Karpas-422 (cell line): ENCODE data around the gene NIT1. TPM values are rescaled to one million over a fixed set of nuclear protein-coding genes. Genes with fewer than 3 reads are reported as not detected.

Experiments
- DNase-seq: peaks from one replicate; pipeline ENCODE4 v3.0.0-alpha.2; 2015
- H2AFZ ChIP-seq: fragments of 200-600 bp; sonication (generic); 2 replicates; pipeline ENCODE4 v1.6.1; 2014; ENCODE audit warnings: antibody characterized with exemption, low read length, mixed read lengths
- H3K27ac ChIP-seq: fragments of 200-600 bp; sonication (generic); 2 replicates; pipeline ENCODE4 v1.5.1; 2014; ENCODE audit warnings: mild to moderate bottlenecking, low read length, moderate library complexity
- H3K27me3 ChIP-seq: fragments of 200-600 bp; sonication (generic); 2 replicates; pipeline ENCODE4 v1.6.1; 2014; ENCODE audit warnings: low read length, mixed read lengths
- H3K36me3 ChIP-seq: fragments of 200-600 bp; sonication (generic); 2 replicates; pipeline ENCODE4 v1.6.1; 2014; ENCODE audit warnings: low read length, mixed read lengths; ENCODE audit not compliant: insufficient read depth
- H3K4me1 ChIP-seq: fragments of 200-600 bp; sonication (generic); 2 replicates; pipeline ENCODE4 v1.6.1; 2014; ENCODE audit warnings: mild to moderate bottlenecking, low read length, mixed read lengths
- H3K4me2 ChIP-seq: fragments of 200-600 bp; sonication (generic); 2 replicates; pipeline ENCODE4 v1.6.1; 2014; ENCODE audit warnings: low read length, low read depth, mild to moderate bottlenecking; ENCODE audit not compliant: poor library complexity, severe bottlenecking
- H3K4me3 ChIP-seq: fragments of 200-600 bp; sonication (generic); 2 replicates; pipeline ENCODE4 v1.5.1; 2014; ENCODE audit warnings: mild to moderate bottlenecking, antibody characterized with exemption, low read length, mixed read lengths
- H3K79me2 ChIP-seq: fragments of 200-600 bp; sonication (generic); 2 replicates; pipeline ENCODE4 v1.6.1; 2014; ENCODE audit warnings: mild to moderate bottlenecking, low read length, mixed read lengths
- H3K9ac ChIP-seq: fragments of 200-600 bp; sonication (generic); 2 replicates; pipeline ENCODE4 v1.6.0; 2014; ENCODE audit warnings: low read length
- H3K9me2 ChIP-seq: fragments of 200-600 bp; sonication (generic), shearing (Covaris generic); replicated peaks from 2 replicates; pipeline ENCODE4 v1.6.0; 2014; ENCODE audit warnings: mild to moderate bottlenecking, low read length, moderate library complexity; ENCODE audit not compliant: insufficient read depth
- H3K9me3 ChIP-seq: fragments of 300-700, 200-600 bp; sonication (generic); 2 replicates; pipeline ENCODE4 v1.6.1; 2014; ENCODE audit warnings: low read length, mixed read lengths
- H4K20me1 ChIP-seq: fragments of 200-600 bp; sonication (generic); 2 replicates; pipeline ENCODE4 v1.6.1; 2014; ENCODE audit warnings: mild to moderate bottlenecking, antibody characterized with exemption, low read length, low read depth; ENCODE audit not compliant: insufficient read depth
- total RNA-seq: library from RNA; depleted of rRNA; stranded (reverse); fragments of >200 nt; shearing (Covaris generic); gene quantifications from 2 replicates; pipeline ENCODE4 v1.2.3, GENCODE V29; 2014; ENCODE audit warnings: low replicate concordance

The NIT1 gene
- total RNA-seq, 1 experiment from 2014 or later, result 41.5 TPM

GRCh38 chr1:161073474-161074121 is 44.3 kb upstream of the NIT1 start:
- Histone ChIP-seq H3K27ac (no peak overlapping the region), H3K27me3 (no peaks in the 10 kb centered on the region), H3K4me1 (peaks cover 13% of the 10 kb centered on the region), H3K4me2 (no peak overlapping the region), H3K9ac (no peak overlapping the region), H4K20me1 (no peaks in the 10 kb centered on the region; the same call in 1 of the 2 replicates), H3K4me3 (no peak overlapping the region), H3K36me3 (no peaks in the 10 kb centered on the region), H3K79me2 (peaks cover 14% of the 10 kb centered on the region), H3K9me2 (no peaks in the 10 kb centered on the region), H3K9me3 (no peaks in the 10 kb centered on the region), H2AFZ (no peak overlapping the region)
- DNase-seq, result peak; percentile 52

DNA sequence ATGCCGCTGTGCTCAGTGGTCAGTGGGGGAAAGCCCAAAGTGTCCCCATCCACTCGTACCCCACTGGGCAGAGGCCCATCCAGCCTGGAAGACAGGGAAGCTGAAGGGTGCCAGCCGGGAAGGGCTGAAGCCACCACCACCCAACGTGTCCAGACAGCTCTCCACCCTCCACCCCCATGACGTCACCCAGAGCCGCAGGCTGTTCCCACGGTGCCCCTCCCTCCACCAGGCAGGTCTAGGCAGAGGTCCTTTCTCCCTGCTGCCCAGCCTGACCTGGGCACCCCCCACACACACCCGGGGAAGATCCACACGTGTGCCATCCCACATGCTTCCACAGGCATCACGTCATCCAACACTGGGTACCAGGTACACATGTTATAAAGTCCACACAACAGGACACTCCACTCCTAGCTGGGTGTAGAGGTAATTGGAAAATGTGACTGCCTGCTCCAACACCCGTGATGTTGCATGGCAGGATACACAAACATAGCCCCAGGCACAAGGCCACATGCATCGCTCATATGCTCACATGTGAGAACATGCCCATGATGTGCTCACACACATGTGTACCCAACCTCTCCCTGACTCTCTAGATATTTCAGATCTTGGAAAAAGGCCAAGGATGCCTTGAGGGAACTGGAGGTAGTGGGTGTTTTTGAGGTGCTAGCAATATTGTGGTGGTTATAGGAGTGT is 43.1 kb upstream of the NIT1 start:
- Histone ChIP-seq H3K9ac (no peak overlapping the region), H3K36me3 (no peaks in the 10 kb centered on the region), H3K4me1 (peaks cover 10% of the 10 kb centered on the region), H3K9me3 (no peaks in the 10 kb centered on the region), H2AFZ (no peak overlapping the region), H3K27ac (no peak overlapping the region), H3K9me2 (no peaks in the 10 kb centered on the region), H3K4me3 (no peak overlapping the region), H4K20me1 (no peaks in the 10 kb centered on the region), H3K4me2 (no peak overlapping the region), H3K27me3 (no peaks in the 10 kb centered on the region), H3K79me2 (0 out of 2 replicates have a peak, but pooled peaks cover 3% of the 10 kb centered on the region)
- DNase-seq, result no peak

GRCh38 chr1:161076410-161076809 is 41.5 kb upstream of the NIT1 start:
- no peak overlapping the region for H3K4me3 ChIP-seq
- no peak overlapping the region for H3K9ac ChIP-seq
- no peaks in the 10 kb centered on the region for H3K9me2 ChIP-seq
- no peaks in the 10 kb centered on the region for H3K4me1 ChIP-seq
- no peak overlapping the region for H3K4me2 ChIP-seq
- DNase-seq, result no peak
- H2AFZ ChIP-seq, result no peak overlapping the region
- H3K27ac ChIP-seq, result no peak overlapping the region
- no peaks in the 10 kb centered on the region for H3K27me3 ChIP-seq
- H3K79me2 ChIP-seq, result no peaks in the 10 kb centered on the region
- no peaks in the 10 kb centered on the region for H4K20me1 ChIP-seq
- no peaks in the 10 kb centered on the region for H3K9me3 ChIP-seq
- H3K36me3 ChIP-seq, result no peaks in the 10 kb centered on the region

GRCh38 chr1:161077426-161077825 is 40.5 kb upstream of the NIT1 start:
- H2AFZ ChIP-seq, result no peak overlapping the region
- no peak overlapping the region for H3K4me2 ChIP-seq
- H3K27me3 ChIP-seq, result no peaks in the 10 kb centered on the region
- DNase-seq, result no peak
- no peaks in the 10 kb centered on the region for H3K36me3 ChIP-seq
- no peaks in the 10 kb centered on the region for H3K4me1 ChIP-seq
- H3K4me3 ChIP-seq, result no peak overlapping the region
- H4K20me1 ChIP-seq, result no peaks in the 10 kb centered on the region
- no peak overlapping the region for H3K9ac ChIP-seq
- no peaks in the 10 kb centered on the region for H3K9me3 ChIP-seq
- H3K9me2 ChIP-seq, result no peaks in the 10 kb centered on the region
- H3K79me2 ChIP-seq, result no peaks in the 10 kb centered on the region
- no peak overlapping the region for H3K27ac ChIP-seq

- no peak overlapping the region for H3K9ac ChIP-seq
Measured at GRCh38 chr1:161079436-161080110, 38.3 kb upstream of the NIT1 start.

GRCh38 chr1:161080441-161081405 is 37.2 kb upstream of the NIT1 start:
- Histone ChIP-seq H3K27ac (no peak overlapping the region), H3K4me3 (no peak overlapping the region), H3K9me3 (no peaks in the 10 kb centered on the region), H3K9ac (no peak overlapping the region), H3K79me2 (no peaks in the 10 kb centered on the region), H3K27me3 (no peaks in the 10 kb centered on the region), H3K4me2 (no peak overlapping the region), H3K9me2 (no peaks in the 10 kb centered on the region), H2AFZ (no peak overlapping the region), H4K20me1 (no peaks in the 10 kb centered on the region), H3K4me1 (no peaks in the 10 kb centered on the region), H3K36me3 (no peaks in the 10 kb centered on the region)
- DNase-seq, result no peak

More at GRCh38 chr1:161079436-161080110, 38.3 kb upstream of the NIT1 start:
- H3K9me2 ChIP-seq, result no peaks in the 10 kb centered on the region
- no peak overlapping the region for H2AFZ ChIP-seq
- no peak overlapping the region for H3K4me3 ChIP-seq
- no peaks in the 10 kb centered on the region for H3K36me3 ChIP-seq
- H3K27me3 ChIP-seq, result no peaks in the 10 kb centered on the region
- peak; percentile 48 for DNase-seq
- no peak overlapping the region for H3K27ac ChIP-seq
- no peak overlapping the region for H3K4me2 ChIP-seq
- no peaks in the 10 kb centered on the region for H3K9me3 ChIP-seq
- no peaks in the 10 kb centered on the region for H3K4me1 ChIP-seq
- H4K20me1 ChIP-seq, result no peaks in the 10 kb centered on the region
- no peaks in the 10 kb centered on the region for H3K79me2 ChIP-seq

DNA sequence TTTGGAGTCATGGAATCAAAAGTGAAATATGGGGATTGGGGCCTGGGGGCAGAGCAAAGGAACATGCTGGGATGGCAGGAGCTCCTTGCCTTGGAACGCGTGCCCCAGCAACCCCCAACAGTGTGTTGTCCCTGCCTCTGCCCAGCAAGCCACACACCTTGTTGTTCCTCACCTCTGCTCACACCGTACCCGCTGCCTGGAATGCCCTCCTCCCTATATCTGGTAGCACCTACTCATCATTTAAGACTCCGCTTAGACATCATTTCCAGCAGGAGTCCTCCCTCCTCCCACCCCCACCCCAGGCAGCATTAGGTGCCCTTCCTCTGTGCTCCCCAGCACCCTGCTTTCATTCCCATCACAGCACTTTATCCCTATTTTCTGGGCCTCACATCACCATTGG is 36.4 kb upstream of the NIT1 start:
- no peaks in the 10 kb centered on the region for H3K4me1 ChIP-seq
- no peaks in the 10 kb centered on the region for H3K9me3 ChIP-seq
- no peak overlapping the region for H2AFZ ChIP-seq
- H3K4me2 ChIP-seq, result no peak overlapping the region
- no peak overlapping the region for H3K27ac ChIP-seq
- no peaks in the 10 kb centered on the region for H4K20me1 ChIP-seq
- no peaks in the 10 kb centered on the region for H3K36me3 ChIP-seq
- no peak overlapping the region for H3K4me3 ChIP-seq
- H3K79me2 ChIP-seq, result no peaks in the 10 kb centered on the region
- no peaks in the 10 kb centered on the region for H3K9me2 ChIP-seq
- no peaks in the 10 kb centered on the region for H3K27me3 ChIP-seq
- H3K9ac ChIP-seq, result no peak overlapping the region
- DNase-seq, result no peak
